HEK293 (cell line): ENCODE results near the gene CRYBA4.

Source experiments
- GFI1B ChIP-seq: fragments of 450-650 bp; formaldehyde crosslinking; IDR thresholded peaks from 2 replicates; pipeline ENCODE4 v1.5.1; 2016; ENCODE audit warnings: missing biosample characterization, missing genetic modification characterization
- GLIS2 ChIP-seq: fragments of 450-650 bp; formaldehyde crosslinking; IDR thresholded peaks from 2 replicates; pipeline ENCODE4 v1.5.1; 2016; ENCODE audit warnings: missing biosample characterization, missing genetic modification characterization
- HOXA7 ChIP-seq: sonication (generic); formaldehyde crosslinking; IDR thresholded peaks from 2 replicates; pipeline ENCODE4 v1.8.1; 2022; ENCODE audit warnings: missing genetic modification reagents, borderline replicate concordance
- HOXD13 ChIP-seq: sonication (generic); formaldehyde crosslinking; IDR thresholded peaks from 2 replicates; pipeline ENCODE4 v1.8.0; 2022; ENCODE audit warnings: missing genetic modification reagents, borderline replicate concordance
- KLF9 ChIP-seq: fragments of 450-650 bp; formaldehyde crosslinking; IDR thresholded peaks from 2 replicates; pipeline ENCODE4 v1.5.1; 2016; ENCODE audit warnings: missing biosample characterization, missing genetic modification characterization, low read depth
- PBX3 ChIP-seq: sonication (generic); formaldehyde crosslinking; IDR thresholded peaks from 2 replicates; pipeline ENCODE4 v1.8.1; 2022; ENCODE audit warnings: mild to moderate bottlenecking, moderate library complexity, missing genetic modification reagents
- PRDM1 ChIP-seq: fragments of 450-650 bp; formaldehyde crosslinking; IDR thresholded peaks from 2 replicates; pipeline ENCODE4; 2016; ENCODE audit warnings: missing biosample characterization, missing genetic modification characterization
- TCF7L2 ChIP-seq: IDR thresholded peaks from 2 replicates; pipeline ENCODE4 v1.6.1; 2011; ENCODE audit warnings: low read depth, mild to moderate bottlenecking, inconsistent platforms, low read length, moderate library complexity, borderline replicate concordance
- WT1 ChIP-seq: fragments of 450-650 bp; formaldehyde crosslinking; IDR thresholded peaks from 2 replicates; pipeline ENCODE4 v1.5.1; 2016; ENCODE audit warnings: missing biosample characterization, missing genetic modification characterization
- ZBTB1 ChIP-seq: fragments of 450-650 bp; formaldehyde crosslinking; IDR thresholded peaks from 2 replicates; pipeline ENCODE4 v1.5.1; 2016; ENCODE audit warnings: missing biosample characterization, missing genetic modification characterization
- ZBTB26 ChIP-seq: fragments of 450-650 bp; formaldehyde crosslinking; optimal IDR thresholded peaks from 2 replicates; pipeline ENCODE3; 2016; ENCODE audit warnings: missing biosample characterization, mild to moderate bottlenecking, missing genetic modification characterization
- ZBTB44 ChIP-seq: fragments of 450-650 bp; IDR thresholded peaks from 2 replicates; pipeline ENCODE4 v1.5.1; 2018; ENCODE audit warnings: missing biosample characterization, mild to moderate bottlenecking, missing genetic modification characterization
- ZBTB7A ChIP-seq: fragments of 450-650 bp; formaldehyde crosslinking; IDR thresholded peaks from 2 replicates; pipeline ENCODE4 v1.5.1; 2016; ENCODE audit warnings: low read depth, missing biosample characterization, missing genetic modification characterization
- ZNF112 ChIP-seq: fragments of 450-650 bp; formaldehyde crosslinking; IDR thresholded peaks from 2 replicates; pipeline ENCODE4 v1.5.0; 2017; ENCODE audit warnings: missing biosample characterization, missing genetic modification characterization
- ZNF146 ChIP-seq: fragments of 450-650 bp; formaldehyde crosslinking; IDR thresholded peaks from 2 replicates; pipeline ENCODE4 v1.5.1; 2016; ENCODE audit warnings: missing biosample characterization, missing genetic modification characterization
- ZNF157 ChIP-seq: fragments of 450-650 bp; formaldehyde crosslinking; IDR thresholded peaks from 2 replicates; pipeline ENCODE4 v1.5.1; 2016; ENCODE audit warnings: missing biosample characterization, missing genetic modification characterization
- ZNF211 ChIP-seq: fragments of 450-650 bp; formaldehyde crosslinking; IDR thresholded peaks from 2 replicates; pipeline ENCODE4 v1.5.1; 2016; ENCODE audit warnings: low read depth, missing biosample characterization, missing genetic modification characterization
- ZNF239 ChIP-seq: fragments of 450-650 bp; formaldehyde crosslinking; IDR thresholded peaks from 2 replicates; pipeline ENCODE4 v1.5.1; 2016; ENCODE audit warnings: missing biosample characterization, missing genetic modification characterization
- ZNF274 ChIP-seq, 2 experiments: fragments of 200-500 bp in 1 of 2; fragments of 450-650 bp in 1 of 2; sonication (Bioruptor generic) in 1 of 2; formaldehyde crosslinking in 1 of 2; IDR thresholded peaks; 2 replicates each; pipeline versions ENCODE4 v1.5.1 to v1.6.1; 2014 to 2016; ENCODE audit warnings: borderline replicate concordance in 1 of 2, inconsistent platforms in 1 of 2, low read length in 1 of 2, missing biosample characterization in 1 of 2, missing genetic modification characterization in 1 of 2
- ZNF324 ChIP-seq: fragments of 450-650 bp; formaldehyde crosslinking; IDR thresholded peaks from 2 replicates; pipeline ENCODE4 v1.5.1; 2016; ENCODE audit warnings: missing biosample characterization, missing genetic modification characterization
- ZNF416 ChIP-seq: fragments of 450-650 bp; formaldehyde crosslinking; IDR thresholded peaks from 2 replicates; pipeline ENCODE4 v1.5.1; 2016; ENCODE audit warnings: missing biosample characterization, missing genetic modification characterization
- ZNF423 ChIP-seq: fragments of 450-650 bp; formaldehyde crosslinking; IDR thresholded peaks from 2 replicates; pipeline ENCODE4 v1.5.1; 2016; ENCODE audit warnings: missing biosample characterization, missing genetic modification characterization
- ZNF426 ChIP-seq: fragments of 450-650 bp; formaldehyde crosslinking; IDR thresholded peaks from 2 replicates; pipeline ENCODE4 v1.5.1; 2017; ENCODE audit warnings: missing biosample characterization, missing genetic modification characterization, mild to moderate bottlenecking, inconsistent platforms, moderate library complexity
- ZNF501 ChIP-seq: fragments of 450-650 bp; formaldehyde crosslinking; IDR thresholded peaks from 2 replicates; pipeline ENCODE4 v1.5.1; 2016; ENCODE audit warnings: missing biosample characterization, missing genetic modification characterization
- ZNF548 ChIP-seq: fragments of 450-650 bp; formaldehyde crosslinking; IDR thresholded peaks from 2 replicates; pipeline ENCODE4 v1.5.1; 2016; ENCODE audit warnings: missing biosample characterization, missing genetic modification characterization
- ZNF555 ChIP-seq: fragments of 450-650 bp; formaldehyde crosslinking; conservative IDR thresholded peaks from 2 replicates; pipeline ENCODE4 v1.5.1; 2017; ENCODE audit warnings: missing biosample characterization, mild to moderate bottlenecking, missing genetic modification characterization, inconsistent platforms
- ZNF585B ChIP-seq: fragments of 450-650 bp; formaldehyde crosslinking; IDR thresholded peaks from 2 replicates; pipeline ENCODE4 v1.5.1; 2016; ENCODE audit warnings: missing biosample characterization, missing genetic modification characterization
- ZNF623 ChIP-seq: fragments of 450-650 bp; formaldehyde crosslinking; IDR thresholded peaks from 2 replicates; pipeline ENCODE4 v1.5.1; 2016; ENCODE audit warnings: missing biosample characterization, missing genetic modification characterization
- ZNF645 ChIP-seq: fragments of 450-650 bp; formaldehyde crosslinking; IDR thresholded peaks from 2 replicates; pipeline ENCODE4; 2016; ENCODE audit warnings: missing biosample characterization, missing genetic modification characterization
- ZNF664 ChIP-seq: fragments of 450-650 bp; formaldehyde crosslinking; IDR thresholded peaks from 2 replicates; pipeline ENCODE4 v1.5.1; 2016; ENCODE audit warnings: missing biosample characterization, missing genetic modification characterization
- ZNF747 ChIP-seq: fragments of 450-650 bp; formaldehyde crosslinking; IDR thresholded peaks from 2 replicates; pipeline ENCODE4 v1.5.1; 2016; ENCODE audit warnings: missing biosample characterization, missing genetic modification characterization
- ZNF76 ChIP-seq: fragments of 450-650 bp; formaldehyde crosslinking; IDR thresholded peaks from 2 replicates; pipeline ENCODE4; 2016; ENCODE audit warnings: low read depth, missing biosample characterization, missing genetic modification characterization, borderline replicate concordance
- ZNF768 ChIP-seq: fragments of 450-650 bp; formaldehyde crosslinking; IDR thresholded peaks from 2 replicates; pipeline ENCODE4 v1.5.1; 2018; ENCODE audit warnings: missing biosample characterization, mild to moderate bottlenecking, missing genetic modification characterization
- ZNF777 ChIP-seq: fragments of 450-650 bp; formaldehyde crosslinking; IDR thresholded peaks from 2 replicates; pipeline ENCODE4 v1.5.1; 2017; ENCODE audit warnings: missing biosample characterization, missing genetic modification characterization, borderline replicate concordance

Gene CRYBA4

GRCh38 chr22:26656891-26657851 is 35.4 kb downstream of the CRYBA4 start, which contains the start of gene MIAT (continued):
- no peak for TF ChIP-seq ZBTB7A (tag by site-specific recombination)
- TF ChIP-seq ZNF585B (tag by site-specific recombination): no peak
- TF ChIP-seq ZNF146 (tag by site-specific recombination): no peak
- TF ChIP-seq HOXD13: no peak
- no peak for TF ChIP-seq HOXA7 (CRISPR knock-in tag)
- TF ChIP-seq ZNF324 (tag by site-specific recombination): no peak
- TF ChIP-seq PRDM1 (tag by site-specific recombination): no peak
- TF ChIP-seq ZNF645 (tag by site-specific recombination): no peak
- no peak for TF ChIP-seq TCF7L2
- TF ChIP-seq ZNF768: no peak
- TF ChIP-seq ZNF211 (tag by site-specific recombination): no peak
- TF ChIP-seq KLF9: peak; percentile 37
- TF ChIP-seq ZNF747: no peak
- no peak for TF ChIP-seq ZNF426 (tag by site-specific recombination)
- no peak for TF ChIP-seq ZNF239 (tag by site-specific recombination)
- no peak; the same call in 1 of the 2 replicates for TF ChIP-seq ZBTB44
- TF ChIP-seq ZNF777 (tag by site-specific recombination): peak; percentile 43; the same call in 1 of the 2 replicates
- TF ChIP-seq ZNF423 (tag by site-specific recombination): no peak
- no peak for TF ChIP-seq ZNF416 (tag by site-specific recombination)
- no peak for TF ChIP-seq PBX3 (CRISPR knock-in tag)
- TF ChIP-seq ZBTB26 (tag by site-specific recombination): peak; percentile 55
- TF ChIP-seq ZBTB1: no peak
- no peak for TF ChIP-seq ZNF555 (tag by site-specific recombination)
- TF ChIP-seq WT1: no peak
- no peak for TF ChIP-seq ZNF623 (tag by site-specific recombination)
- no peak for TF ChIP-seq ZNF501 (tag by site-specific recombination)
- no peak for TF ChIP-seq GFI1B (tag by site-specific recombination)
- no peak for TF ChIP-seq ZNF548
- no peak; the same call in 1 of the 2 replicates for TF ChIP-seq ZNF76 (tag by site-specific recombination)
- TF ChIP-seq ZNF112 (tag by site-specific recombination): no peak
- no peak for TF ChIP-seq ZNF664 (tag by site-specific recombination)
- peak; percentile 82 for TF ChIP-seq GLIS2
- no peak for TF ChIP-seq ZNF157 (tag by site-specific recombination)
- no peak for TF ChIP-seq ZNF274 (IDR thresholded peaks at IDR 0.05; ENCODE audit: low read length)
- TF ChIP-seq ZNF274 (tag by site-specific recombination; IDR thresholded peaks at IDR 0.05; ENCODE audit: borderline replicate concordance): no peak
